ENCODE data around the gene KHSRP. TPM values are rescaled to one million over a fixed set of nuclear protein-coding genes. Genes with fewer than 3 reads are reported as not detected.

Gene KHSRP
- total and polyA plus RNA-seq, 2 of the 13 experiments (the other 11 are each of a cell fraction or from before 2014, with no cell fraction given) = 72.1 to 129 TPM

DNA sequence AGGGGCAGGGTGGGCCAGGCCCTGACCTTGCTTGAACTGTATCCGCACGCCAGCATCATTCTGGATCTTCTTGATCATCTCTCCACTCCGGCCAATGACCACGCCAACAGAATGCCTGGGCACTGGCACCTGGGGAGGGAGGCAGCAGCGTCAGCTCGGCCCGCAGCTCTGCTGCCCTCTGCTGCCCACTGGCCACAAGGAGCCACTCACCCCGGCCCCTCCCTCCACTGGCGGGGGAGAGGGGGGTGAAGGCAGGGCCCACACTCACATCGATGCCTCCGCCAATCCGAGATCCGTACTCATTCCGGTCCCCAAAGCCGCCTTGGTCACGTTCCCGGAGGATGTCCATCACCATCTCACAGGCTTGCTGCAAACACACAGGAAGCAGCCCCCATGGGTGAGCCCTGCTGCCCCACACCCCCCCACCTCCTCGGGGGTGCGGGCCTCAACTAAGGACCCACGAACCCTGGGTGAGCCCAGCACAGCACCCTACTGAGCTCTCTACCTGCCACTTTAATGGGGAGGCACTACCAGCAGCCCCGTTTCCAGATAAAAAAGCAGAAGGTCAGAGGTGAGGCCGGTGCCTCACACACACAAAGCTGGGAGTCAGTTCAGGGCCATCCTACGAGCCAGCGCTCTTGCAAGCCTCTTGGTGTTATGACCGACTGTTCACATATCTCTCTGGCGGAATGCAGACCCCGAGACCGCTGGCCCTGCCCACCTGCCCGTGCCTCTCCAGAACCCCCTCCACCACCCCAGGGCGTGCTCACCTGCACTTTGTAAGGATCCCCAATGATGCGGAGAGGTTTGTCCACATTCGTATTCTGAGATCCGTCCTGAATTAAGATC is 6.7 kb downstream of the KHSRP start (continued):
- TF ChIP-seq, protein P1, sequence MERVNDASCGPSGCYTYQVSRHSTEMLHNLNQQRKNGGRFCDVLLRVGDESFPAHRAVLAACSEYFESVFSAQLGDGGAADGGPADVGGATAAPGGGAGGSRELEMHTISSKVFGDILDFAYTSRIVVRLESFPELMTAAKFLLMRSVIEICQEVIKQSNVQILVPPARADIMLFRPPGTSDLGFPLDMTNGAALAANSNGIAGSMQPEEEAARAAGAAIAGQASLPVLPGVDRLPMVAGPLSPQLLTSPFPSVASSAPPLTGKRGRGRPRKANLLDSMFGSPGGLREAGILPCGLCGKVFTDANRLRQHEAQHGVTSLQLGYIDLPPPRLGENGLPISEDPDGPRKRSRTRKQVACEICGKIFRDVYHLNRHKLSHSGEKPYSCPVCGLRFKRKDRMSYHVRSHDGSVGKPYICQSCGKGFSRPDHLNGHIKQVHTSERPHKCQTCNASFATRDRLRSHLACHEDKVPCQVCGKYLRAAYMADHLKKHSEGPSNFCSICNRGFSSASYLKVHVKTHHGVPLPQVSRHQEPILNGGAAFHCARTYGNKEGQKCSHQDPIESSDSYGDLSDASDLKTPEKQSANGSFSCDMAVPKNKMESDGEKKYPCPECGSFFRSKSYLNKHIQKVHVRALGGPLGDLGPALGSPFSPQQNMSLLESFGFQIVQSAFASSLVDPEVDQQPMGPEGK (CRISPR knock-in tag; IDR thresholded peaks at IDR 0.05) = peak; percentile 67
- TF ChIP-seq CTCF (CRISPR knock-in tag; IDR thresholded peaks at IDR 0.05) = peak; percentile 65
- TF ChIP-seq RAD21 (CRISPR knock-in tag; IDR thresholded peaks at IDR 0.05) = 0 out of 2 replicates have a peak, but pooled peaks have one; percentile 14
- TF ChIP-seq RBFOX2 (IDR thresholded peaks at IDR 0.05; ENCODE audit: low read depth, low read length) = peak; percentile 47
- TF ChIP-seq MEF2D (CRISPR knock-in tag; IDR thresholded peaks at IDR 0.05) = no peak

DNA sequence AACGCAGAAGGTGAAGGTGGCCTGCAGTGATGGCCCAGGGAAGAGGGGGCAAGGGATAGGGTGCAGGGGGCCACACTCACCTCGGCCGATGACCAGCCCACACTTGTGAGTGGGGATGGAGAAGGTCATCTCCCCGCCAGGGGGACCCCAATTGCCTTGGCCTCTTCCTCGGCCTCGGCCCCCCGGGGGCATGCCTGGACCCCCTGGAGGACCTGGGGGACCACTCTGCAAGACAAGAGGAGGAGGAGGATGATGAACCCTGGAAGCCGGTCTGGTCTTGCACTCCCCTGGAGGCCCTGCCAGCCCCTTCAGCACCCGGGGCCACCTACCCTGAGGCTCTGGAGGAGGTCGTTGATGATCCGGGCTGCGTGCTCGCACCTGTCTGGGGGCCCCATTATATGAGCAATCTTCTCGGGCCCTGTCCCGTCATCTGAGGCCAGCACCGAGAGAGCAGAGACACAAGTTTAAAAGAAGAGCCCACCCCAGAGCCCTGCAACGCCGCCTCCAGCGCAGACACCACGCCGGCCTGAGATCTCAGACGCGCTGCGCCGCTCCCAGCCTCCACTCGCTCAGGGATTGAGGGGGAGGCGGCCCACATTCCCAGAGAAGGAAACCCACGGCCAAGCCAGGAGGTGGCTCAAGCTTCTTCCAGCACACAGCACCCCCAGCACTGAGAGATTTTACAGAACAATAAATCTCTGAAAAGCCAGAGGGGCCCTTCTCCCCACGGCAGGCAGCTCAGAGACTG is 7.8 kb downstream of the KHSRP start:
- FAIRE-seq = no peak
- Histone ChIP-seq H3K27me3 (ENCODE audit: control insufficient read depth in 1 of 2, insufficient read depth in 2 of 2, low read length in 2 of 2) (no peaks in the 10 kb centered on the region), H3K9me3 (ENCODE audit: low read length) (no peaks in the 10 kb centered on the region), H3K79me2 (ENCODE audit: insufficient read depth, low read length) (peaks cover 29% of the 10 kb centered on the region), H2AFZ (ENCODE audit: low read length) (no peak overlapping the region), H3K4me3 (replicated peaks in 1 of 3; ENCODE audit: insufficient read depth in 1 of 3, low read depth in 2 of 3, low read length in 3 of 3) (no peak overlapping the region), H4K20me1 (ENCODE audit: insufficient read depth, low read length) (peaks cover 36% of the 10 kb centered on the region), H3K4me2 (ENCODE audit: low read depth, low read length) (no peak overlapping the region), H3K27ac (ENCODE audit: extremely low read length, insufficient read depth, low read length) (no peak overlapping the region), H3K4me1 (ENCODE audit: insufficient read depth, low read length) (peaks cover 2% of the 10 kb centered on the region), H3K9ac (ENCODE audit: insufficient read depth, low read depth, low read length) (no peak overlapping the region), H3K36me3 (replicated peaks in 1 of 2; ENCODE audit: control insufficient read depth in 1 of 2, insufficient read depth in 2 of 2, low read length in 2 of 2) (peaks cover 43 to 80% of the 10 kb centered on the region in 2 experiments)
- no TSS peak for BruUV-seq (replicated peaks)
- intact Hi-C loops (cut with micrococcal nuclease; ENCODE audit: unreplicated experiment) (no loop called here), in situ Hi-C loops (cut with HindIII; ENCODE audit: extremely low pct_ligation_motif_present, low pct_unique_long_range_greater_than_20kb) (no loop called here)
- CTCF ChIA-PET (ENCODE audit: low intra/inter-chr PET ratio, low total read pairs) = no interaction called here
- POLR2A ChIA-PET = no interaction called here
- DNase-seq (ENCODE audit: low spot score) = no peak
- ATAC-seq = no peak
- WGBS (ENCODE audit: low lambda C conversion rate) = 96% methylated on average over 8 of the region's 29 CpGs
- TF ChIP-seq CTCF (CRISPR knock-in tag; IDR thresholded peaks at IDR 0.05) (no peak), ZNF777 (CRISPR knock-in tag; IDR thresholded peaks at IDR 0.05) (no peak), EED (CRISPR knock-in tag; IDR thresholded peaks at IDR 0.05) (no peak), FOXM1 (CRISPR knock-in tag; IDR thresholded peaks at IDR 0.05) (no peak), AGO2 (optimal IDR thresholded peaks at IDR 0.05; ENCODE audit: low read depth, low read length) (peak; percentile 52), FOSL2 (CRISPR knock-in tag; IDR thresholded peaks at IDR 0.05) (no peak), ERF (CRISPR knock-in tag; IDR thresholded peaks at IDR 0.05) (no peak), RCOR2 (CRISPR knock-in tag; IDR thresholded peaks at IDR 0.05) (no peak), ZNF674 (CRISPR knock-in tag; IDR thresholded peaks at IDR 0.05; ENCODE audit: low read depth) (no peak), ZEB1 (IDR thresholded peaks at IDR 0.05; ENCODE audit: insufficient replicate concordance, low read depth) (no peak), TCF7L2 (IDR thresholded peaks at IDR 0.05; ENCODE audit: low read depth, low read length) (no peak), ZNF773 (CRISPR knock-in tag; IDR thresholded peaks at IDR 0.05; ENCODE audit: borderline replicate concordance) (no peak), ZNF264 (CRISPR knock-in tag; IDR thresholded peaks at IDR 0.05) (no peak)
